Pancreas (tissue), 10 donors: ENCODE data around the gene FCN1. TPM values are rescaled to one million over a fixed set of nuclear protein-coding genes. Genes with fewer than 3 reads are reported as not detected.
A peak's percentile ranks its signal among the peaks of the same experiment; 100 is the strongest.
"Not testable (repeated sequence)": the region's sequence is repeated elsewhere in the genome, so short reads cannot be mapped to it uniquely, and the experiment has no call there.

Source experiments
- ATAC-seq, 4 donors: fragments of 200-7000 bp; cut with Tn5 transposase; one replicate each; pipeline versions ENCODE4 v1.8.0 to v1.9.1; 2020; ENCODE audit warnings: mild to moderate bottlenecking in 4 of 4, moderate library complexity in 4 of 4
- DNase-seq, 6 donors: peaks; one replicate each; pipeline ENCODE4 v3.0.0-alpha.2; 2020
- FAIRE-seq: peaks from 2 replicates; lab custom pipeline; 2012; peaks lifted over from hg19 to GRCh38; lab: Jason Lieb, UNC
- H3K27ac ChIP-seq, 4 donors: fragments of 200-600 bp; sonication (generic); 1 replicate in 3 of 4; 2 replicates in 1 of 4; pipeline versions ENCODE4 v1.5.0 to v1.8.0; 2020
- H3K27me3 ChIP-seq, 4 donors: fragments of 200-600 bp; one replicate each; pipeline ENCODE4 v1.8.0; 2021
- H3K36me3 ChIP-seq, 3 donors: fragments of 200-600 bp; sonication (generic) in 1 of 3; one replicate each; pipeline versions ENCODE4 v1.5.0 to v1.8.0; 2020 to 2021
- H3K4me1 ChIP-seq, 3 donors: fragments of 200-600 bp; one replicate each; pipeline ENCODE4 v1.8.0; 2021
- H3K4me3 ChIP-seq, 4 donors: fragments of 200-600 bp; sonication (generic) in 2 of 4; one replicate each; pipeline versions ENCODE4 v1.5.0 to v1.8.0; 2020 to 2021
- H3K9me3 ChIP-seq, 4 donors: fragments of 200-600 bp; one replicate each; pipeline ENCODE4 v1.8.0; 2021
- CTCF ChIP-seq, 4 donors: fragments of 200-600 bp; sonication (generic) in 3 of 4; IDR thresholded peaks; one replicate each; pipeline versions ENCODE4 v1.5.0 to v1.8.0; 2021; ENCODE audit warnings: antibody characterized with exemption in 4 of 4
- WGBS, 2 donors: extraction: QIAGEN DNeasy Blood & Tissue Kit; methylation state at CpG; one replicate each; pipeline ENCODE4 v1.1.7; 2013; 5-methylcytosine and 5-hydroxymethylcytosine counted together
- intact Hi-C, 3 donors: fragments of 100-400 bp; cut with DNase I; formaldehyde crosslinking; loops; one replicate each; pipeline versions ENCODE4 v1.11.1 to v1.14.2; 2022
- polyA plus RNA-seq, 2 donors: library from polyadenylated mRNA; stranded (reverse); fragments of 200-250 nt; gene quantifications; one replicate each; pipeline ENCODE4 v1.2.3, GENCODE V29; 2013
- total RNA-seq, 6 donors: library from RNA; stranded (reverse); fragmentation: NEBNext Ultra II Directional in 4 of 6; extraction: Animal tissue kit (Norgen Biotek cat#: 25700) in 4 of 6; gene quantifications; one replicate each; pipeline versions ENCODE4 v1.2.1 to v1.2.4, GENCODE V29; 2021 to 2023
- donor health status: healthy with polysubstance abuse.
- donor health status: DM: no; HTN: no; CAD: no; lungs with moderate emphysema.
- donor health status: DM: no; HTN: no; CAD: no.
- donor health status: control.
- donor health status: control.
- donor health status: Bipolar disorder and iron deficiency.
- donor health status: DM: yes; HTN: yes; CAD: no.
- donor health status: DM: no; HTN: no; CAD: no.
- donor health status: DM: no; HTN: no; CAD: no.
- donor health status: DM: yes; HTN: yes; CAD: no.

Gene FCN1
- total and polyA plus RNA-seq, 8 donors: 0.32 to 6.2 (median 1.0) TPM

GRCh38 chr9:134959126-134959970 is 41.6 kb upstream of the FCN1 start:
- no peaks in the 10 kb centered on the region for H3K9me3 ChIP-seq
- DNase-seq (peak in 1 of 6 donors; percentile 31), ATAC-seq (no peak), FAIRE-seq (no peak)
- intact Hi-C loops: no loop called here
- no peak for TF ChIP-seq CTCF (IDR thresholded peaks at IDR 0.05)
- no peaks in the 10 kb centered on the region for H3K36me3 ChIP-seq
- no peaks in the 10 kb centered on the region for H3K27me3 ChIP-seq
- WGBS, 2 donors: 83 to 94% methylated on average over 14 of the region's 14 CpGs
- no peaks in the 10 kb centered on the region for H3K4me1 ChIP-seq
- no peak overlapping the region for H3K4me3 ChIP-seq
- no peak overlapping the region for H3K27ac ChIP-seq

GRCh38 chr9:134957945-134958227 is 40.2 kb upstream of the FCN1 start:
- no peak for TF ChIP-seq CTCF (IDR thresholded peaks at IDR 0.05)
- FAIRE-seq: no peak
- Histone ChIP-seq H3K27ac (no peak overlapping the region), H3K36me3 (no peaks in the 10 kb centered on the region), H3K27me3 (no peaks in the 10 kb centered on the region), H3K4me3 (no peak overlapping the region), H3K9me3 (no peaks in the 10 kb centered on the region), H3K4me1 (no peaks in the 10 kb centered on the region)
- intact Hi-C loops: no loop called here
- ATAC-seq: no peak
- 75 to 87% methylated on average over 2 of the region's 2 CpGs for WGBS, 2 donors
- DNase-seq: no peak

GRCh38 chr9:134957165-134957944 is 39.6 kb upstream of the FCN1 start:
- H3K27ac ChIP-seq: no peak overlapping the region
- no peaks in the 10 kb centered on the region for H3K36me3 ChIP-seq
- DNase-seq: peak in 1 of 6 donors; percentile 33
- no peak for TF ChIP-seq CTCF (IDR thresholded peaks at IDR 0.05)
- H3K4me1 ChIP-seq: no peaks in the 10 kb centered on the region
- intact Hi-C loops: no loop called here
- H3K27me3 ChIP-seq: no peaks in the 10 kb centered on the region
- no peaks in the 10 kb centered on the region for H3K9me3 ChIP-seq
- FAIRE-seq: no peak
- ATAC-seq: no peak
- H3K4me3 ChIP-seq: no peak overlapping the region
- WGBS, 2 donors: 70 to 88% methylated on average over 9 of the region's 9 CpGs

GRCh38 chr9:134956387-134956786 is 38.7 kb upstream of the FCN1 start:
- H3K36me3 ChIP-seq, intact Hi-C loops, H3K9me3 ChIP-seq, H3K4me3 ChIP-seq, FAIRE-seq, ATAC-seq, H3K27ac ChIP-seq, H3K4me1 ChIP-seq, H3K27me3 ChIP-seq, DNase-seq: not testable (repeated sequence)
- 70 to 82% methylated on average over 6 of the region's 6 CpGs for WGBS, 2 donors

- no peak for FAIRE-seq
- no peak for ATAC-seq
- Histone ChIP-seq H3K36me3 (no peaks in the 10 kb centered on the region), H3K9me3 (no peaks in the 10 kb centered on the region), H3K27me3 (no peaks in the 10 kb centered on the region), H3K4me3 (no peak overlapping the region), H3K4me1 (no peaks in the 10 kb centered on the region), H3K27ac (no peak overlapping the region)
- 74 to 88% methylated on average over 6 to 7 of the region's 7 CpGs for WGBS, 2 donors
- no peak for TF ChIP-seq CTCF (IDR thresholded peaks at IDR 0.05)
- peak in 1 of 6 donors; percentile 30 for DNase-seq
- intact Hi-C loops: no loop called here
Measured at GRCh38 chr9:134955801-134956200, 38.1 kb upstream of the FCN1 start.
